Spleen (tissue), 11 donors: ENCODE measurements around the gene SORCS1. TPM values are rescaled to one million over a fixed set of nuclear protein-coding genes. Genes with fewer than 3 reads are reported as not detected.

ENCODE experiments used
- DNase-seq: peaks from one replicate; pipeline ENCODE4 v3.0.0-alpha.2; 2020
- H3K27ac ChIP-seq, 8 donors: fragments of 200-600 bp; sonication (generic) in 7 of 8; 1 replicate in 4 of 8; 2 replicates in 4 of 8; pipeline versions ENCODE4 v1.5.0 to v1.8.0; 2016 to 2021; ENCODE audit warnings: inconsistent platforms in 4 of 8, mild to moderate bottlenecking in 4 of 8, moderate library complexity in 1 of 8
- H3K27me3 ChIP-seq, 7 donors: fragments of 200-600 bp; sonication (generic) in 6 of 7; replicated peaks in 1 of 7; 1 replicate in 4 of 7; 2 replicates in 3 of 7; pipeline versions ENCODE4 v1.5.0 to v1.8.0; 2016 to 2021; ENCODE audit warnings: inconsistent platforms in 3 of 7, mild to moderate bottlenecking in 1 of 7
- H3K36me3 ChIP-seq, 6 donors: fragments of 200-600 bp; sonication (generic) in 5 of 6; 1 replicate in 4 of 6; 2 replicates in 2 of 6; pipeline versions ENCODE4 v1.5.0 to v1.8.0; 2016 to 2021; ENCODE audit warnings: inconsistent platforms in 2 of 6
- H3K4me1 ChIP-seq, 6 donors: fragments of 200-600 bp; sonication (generic) in 5 of 6; 1 replicate in 3 of 6; 2 replicates in 3 of 6; pipeline versions ENCODE4 v1.5.0 to v1.8.0; 2016 to 2021; ENCODE audit warnings: inconsistent platforms in 3 of 6
- H3K4me3 ChIP-seq, 8 donors: fragments of 200-600 bp; sonication (generic) in 7 of 8; 1 replicate in 4 of 8; 2 replicates in 4 of 8; pipeline versions ENCODE4 v1.5.0 to v1.8.0; 2016 to 2021; ENCODE audit warnings: inconsistent platforms in 4 of 8, mild to moderate bottlenecking in 4 of 8, moderate library complexity in 2 of 8
- H3K9me3 ChIP-seq, 8 donors: fragments of 200-600 bp; sonication (generic) in 7 of 8; 1 replicate in 4 of 8; 2 replicates in 4 of 8; pipeline versions ENCODE4 v1.5.0 to v1.8.0; 2016 to 2021; ENCODE audit warnings: inconsistent platforms in 4 of 8
- CTCF ChIP-seq, 11 experiments: fragments of 200-600 bp in 7 of 11; fragments of 450-650 bp in 4 of 11; sonication (generic) in 4 of 11; IDR thresholded peaks in 8 of 11; conservative IDR thresholded peaks in 3 of 11; 1 replicate in 7 of 11; 2 replicates in 4 of 11; pipeline versions ENCODE4 v1.4.0 to v1.8.0; 2016 to 2021; ENCODE audit warnings: antibody characterized with exemption in 11 of 11, inconsistent platforms in 4 of 11, mild to moderate bottlenecking in 1 of 11
- POLR2A ChIP-seq, 3 donors: fragments of 450-650 bp; IDR thresholded peaks; one replicate each; pipeline ENCODE4 v1.5.1; 2017; ENCODE audit warnings: antibody characterized with exemption in 3 of 3, mild to moderate bottlenecking in 1 of 3
- POLR2AphosphoS5 ChIP-seq, 3 donors: sonication (generic); formaldehyde crosslinking; IDR thresholded peaks; one replicate each; pipeline ENCODE4 v1.5.1; 2017; ENCODE audit warnings: antibody characterized with exemption in 3 of 3
- WGBS, 5 donors: extraction: QIAGEN DNeasy Blood & Tissue Kit in 3 of 5; methylation state at CpG; one replicate each; pipeline versions ENCODE4 v1.1.5 to v1.1.7; 2013 to 2018; 5-methylcytosine and 5-hydroxymethylcytosine counted together
- intact Hi-C: fragments of 100-400 bp; cut with DNase I; formaldehyde crosslinking; loops from one replicate; pipeline ENCODE4 v1.15.0; 2023; ENCODE audit warnings: low total_unique reads
- polyA plus RNA-seq, 3 donors: library from polyadenylated mRNA; stranded (reverse); fragments of 200-250 nt; gene quantifications; one replicate each; pipeline ENCODE4 v1.2.1, GENCODE V29; 2013
- total RNA-seq, 7 donors: library from RNA; depleted of rRNA in 3 of 7; stranded (reverse); fragments of >200 nt in 3 of 7; fragmentation: NEBNext Ultra II Directional in 4 of 7; extraction: Animal tissue kit (Norgen Biotek cat#: 25700) in 4 of 7; gene quantifications; one replicate each; pipeline versions ENCODE4 v1.1.0 to v1.2.1, GENCODE V29; 2016 to 2021
- donor health status: healthy with polysubstance abuse.
- donor health status: DM: no; HTN: no; CAD: no; lungs with moderate emphysema.
- donor health status: DM: no; HTN: no; CAD: no.
- donor health status: Bipolar disorder and iron deficiency.
- donor health status: healthy.
- donor health status: DM: no; HTN: no; CAD: no.
- donor health status: DM: yes; HTN: yes; CAD: no.

Gene SORCS1
- total and polyA plus RNA-seq, 10 donors: 0.67 to 2.7 (median 1.6) TPM

GRCh38 chr10:106577756-106578155 is 586.8 kb downstream of the SORCS1 start:
- TF ChIP-seq CTCF (IDR thresholded peaks at IDR 0.05 in 8 of 11, conservative IDR thresholded peaks at IDR 0.05 in 3 of 11): no peak
- no peak for TF ChIP-seq POLR2A (IDR thresholded peaks at IDR 0.05)
- no peak for TF ChIP-seq POLR2AphosphoS5 (IDR thresholded peaks at IDR 0.05)
- no peaks in the 10 kb centered on the region for H3K36me3 ChIP-seq
- no peaks in the 10 kb centered on the region for H3K9me3 ChIP-seq

GRCh38 chr10:106577266-106577665 is 587.2 kb downstream of the SORCS1 start:
- intact Hi-C loops: no loop called here
- no peaks in the 10 kb centered on the region for H3K4me1 ChIP-seq
- no peak overlapping the region for H3K27ac ChIP-seq
- TF ChIP-seq POLR2AphosphoS5 (IDR thresholded peaks at IDR 0.05) (no peak), CTCF (IDR thresholded peaks at IDR 0.05 in 8 of 11, conservative IDR thresholded peaks at IDR 0.05 in 3 of 11) (no peak), POLR2A (IDR thresholded peaks at IDR 0.05) (no peak)
- no peak for DNase-seq
- H3K36me3 ChIP-seq: no peaks in the 10 kb centered on the region
- WGBS, 5 donors: 62 to 78% (median 71%) methylated on average over 9 of the region's 9 CpGs
- no peaks in the 10 kb centered on the region for H3K9me3 ChIP-seq
- H3K4me3 ChIP-seq: no peak overlapping the region
- H3K27me3 ChIP-seq: no peaks in the 10 kb centered on the region

More at GRCh38 chr10:106577756-106578155, 586.8 kb downstream of the SORCS1 start:
- Histone ChIP-seq H3K27ac (no peak overlapping the region), H3K4me1 (no peaks in the 10 kb centered on the region), H3K27me3 (no peaks in the 10 kb centered on the region), H3K4me3 (no peak overlapping the region)
- DNase-seq: no peak
- intact Hi-C loops: no loop called here
- WGBS, 5 donors: 73 to 90% (median 77%) methylated on average over 2 of the region's 2 CpGs

- TF ChIP-seq POLR2AphosphoS5 (IDR thresholded peaks at IDR 0.05): no peak
- TF ChIP-seq CTCF (IDR thresholded peaks at IDR 0.05 in 8 of 11, conservative IDR thresholded peaks at IDR 0.05 in 3 of 11): no peak
- no peak for TF ChIP-seq POLR2A (IDR thresholded peaks at IDR 0.05)
- no peak for DNase-seq
- Histone ChIP-seq H3K27ac (no peak overlapping the region), H3K36me3 (no peaks in the 10 kb centered on the region), H3K4me1 (no peaks in the 10 kb centered on the region), H3K9me3 (no peaks in the 10 kb centered on the region), H3K27me3 (no peaks in the 10 kb centered on the region), H3K4me3 (no peak overlapping the region)
- 22 to 36% (median 31%) methylated on average over 4 of the region's 4 CpGs for WGBS, 5 donors
- intact Hi-C loops: no loop called here
These were observed 588.0 kb downstream of the SORCS1 start for GRCh38 chr10:106576534-106576933.

- Histone ChIP-seq H3K27ac (no peak overlapping the region), H3K4me1 (no peaks in the 10 kb centered on the region), H3K27me3 (no peaks in the 10 kb centered on the region), H3K4me3 (no peak overlapping the region), H3K9me3 (no peaks in the 10 kb centered on the region), H3K36me3 (no peaks in the 10 kb centered on the region)
- 58 to 84% (median 63%) methylated on average over 5 of the region's 5 CpGs for WGBS, 5 donors
- no peak for TF ChIP-seq POLR2AphosphoS5 (IDR thresholded peaks at IDR 0.05)
- TF ChIP-seq POLR2A (IDR thresholded peaks at IDR 0.05): no peak
- no peak for TF ChIP-seq CTCF (IDR thresholded peaks at IDR 0.05 in 8 of 11, conservative IDR thresholded peaks at IDR 0.05 in 3 of 11)
- intact Hi-C loops: no loop called here
- no peak for DNase-seq
These were observed 591.4 kb downstream of the SORCS1 start for GRCh38 chr10:106573106-106573505.
